Measurements from ENCODE around the gene ALDH1L1.

Gene ALDH1L1

GRCh38 chr3:126180477-126181397 lies at the start of gene ALDH1L1:
Gene ALDH1L1, minus strand, starts transcription at chr3:126180586. Its CDS starts 19,607 bp downstream, at chr3:126160979.
- peak within 1 kb of the TSS; percentile 50 for H3K4me3 ChIP-seq (replicated peaks; ENCODE audit: low read depth, low read length)
- DNase-seq (ENCODE audit: low read depth): peak; percentile 77
- TF ChIP-seq CTCF (IDR thresholded peaks at IDR 0.05; ENCODE audit: low read length, missing control alignments): no peak

- TF ChIP-seq CTCF (IDR thresholded peaks at IDR 0.05; ENCODE audit: low read length, missing control alignments): no peak
- DNase-seq (ENCODE audit: low read depth): no peak
- H3K4me3 ChIP-seq (replicated peaks; ENCODE audit: low read depth, low read length): no peak overlapping the region
Observed at GRCh38 chr3:126226374-126226773, 46.0 kb upstream of the ALDH1L1 start.

GRCh38 chr3:126216416-126216815 lies 36.0 kb upstream of the ALDH1L1 start:
- peak; percentile 16 for DNase-seq (ENCODE audit: low read depth)
- H3K4me3 ChIP-seq (replicated peaks; ENCODE audit: low read depth, low read length): no peak overlapping the region

GRCh38 chr3:126213379-126214028 lies 33.1 kb upstream of the ALDH1L1 start:
- peak overlapping the region; percentile 37 for H3K4me3 ChIP-seq (replicated peaks; ENCODE audit: low read depth, low read length)
- TF ChIP-seq CTCF (IDR thresholded peaks at IDR 0.05; ENCODE audit: low read length, missing control alignments): no peak
- DNase-seq (ENCODE audit: low read depth): no peak

More at GRCh38 chr3:126216416-126216815, 36.0 kb upstream of the ALDH1L1 start:
- no peak for TF ChIP-seq CTCF (IDR thresholded peaks at IDR 0.05; ENCODE audit: low read length, missing control alignments)

GRCh38 chr3:126212620-126213378 lies 32.4 kb upstream of the ALDH1L1 start:
- DNase-seq (ENCODE audit: low read depth): peak; percentile 52
- H3K4me3 ChIP-seq (replicated peaks; ENCODE audit: low read depth, low read length): peak overlapping the region; percentile 37
- TF ChIP-seq CTCF (IDR thresholded peaks at IDR 0.05; ENCODE audit: low read length, missing control alignments): peak; percentile 10

- DNase-seq (ENCODE audit: low read depth): no peak
- TF ChIP-seq CTCF (IDR thresholded peaks at IDR 0.05; ENCODE audit: low read length, missing control alignments): no peak
- no peak overlapping the region for H3K4me3 ChIP-seq (replicated peaks; ENCODE audit: low read depth, low read length)
Observed at GRCh38 chr3:126212250-126212619, 31.8 kb upstream of the ALDH1L1 start.
